HCT116 (cell line): ENCODE measurements around the gene SAV1.

Experiments
- EZH2 ChIP-seq: fragments of 200-600 bp; sonication (generic); IDR thresholded peaks from 2 replicates; pipeline ENCODE4 v1.6.1; 2017; ENCODE audit warnings: antibody characterized with exemption, mixed run types
- TCF7L2 ChIP-seq: IDR thresholded peaks from 2 replicates; pipeline ENCODE4 v1.7.0; 2011; ENCODE audit warnings: borderline replicate concordance, inconsistent platforms; ENCODE audit not compliant: insufficient read depth, insufficient read length; ENCODE audit errors: extremely low read depth
- TF ChIP-seq, protein P1 (sequence below): IDR thresholded peaks from 2 replicates; pipeline ENCODE4 v1.6.1; 2012; ENCODE audit warnings: low read depth
- TF ChIP-seq, protein P2 (sequence below), 3 experiments: fragments of 200-600 bp in 1 of 3; sonication (generic) in 1 of 3; IDR thresholded peaks in 2 of 3; conservative IDR thresholded peaks in 1 of 3; 2 replicates each; pipeline ENCODE4 v1.5.1; 2012 to 2017; ENCODE audit warnings: low read depth in 2 of 3, low read length in 2 of 3, antibody characterized with exemption in 1 of 3, borderline replicate concordance in 1 of 3, control low read depth in 1 of 3, mild to moderate bottlenecking in 1 of 3, mixed read lengths in 1 of 3, mixed run types in 1 of 3, moderate library complexity in 1 of 3; ENCODE audit not compliant: insufficient read depth in 1 of 3

- TF ChIP-seq, protein P1, sequence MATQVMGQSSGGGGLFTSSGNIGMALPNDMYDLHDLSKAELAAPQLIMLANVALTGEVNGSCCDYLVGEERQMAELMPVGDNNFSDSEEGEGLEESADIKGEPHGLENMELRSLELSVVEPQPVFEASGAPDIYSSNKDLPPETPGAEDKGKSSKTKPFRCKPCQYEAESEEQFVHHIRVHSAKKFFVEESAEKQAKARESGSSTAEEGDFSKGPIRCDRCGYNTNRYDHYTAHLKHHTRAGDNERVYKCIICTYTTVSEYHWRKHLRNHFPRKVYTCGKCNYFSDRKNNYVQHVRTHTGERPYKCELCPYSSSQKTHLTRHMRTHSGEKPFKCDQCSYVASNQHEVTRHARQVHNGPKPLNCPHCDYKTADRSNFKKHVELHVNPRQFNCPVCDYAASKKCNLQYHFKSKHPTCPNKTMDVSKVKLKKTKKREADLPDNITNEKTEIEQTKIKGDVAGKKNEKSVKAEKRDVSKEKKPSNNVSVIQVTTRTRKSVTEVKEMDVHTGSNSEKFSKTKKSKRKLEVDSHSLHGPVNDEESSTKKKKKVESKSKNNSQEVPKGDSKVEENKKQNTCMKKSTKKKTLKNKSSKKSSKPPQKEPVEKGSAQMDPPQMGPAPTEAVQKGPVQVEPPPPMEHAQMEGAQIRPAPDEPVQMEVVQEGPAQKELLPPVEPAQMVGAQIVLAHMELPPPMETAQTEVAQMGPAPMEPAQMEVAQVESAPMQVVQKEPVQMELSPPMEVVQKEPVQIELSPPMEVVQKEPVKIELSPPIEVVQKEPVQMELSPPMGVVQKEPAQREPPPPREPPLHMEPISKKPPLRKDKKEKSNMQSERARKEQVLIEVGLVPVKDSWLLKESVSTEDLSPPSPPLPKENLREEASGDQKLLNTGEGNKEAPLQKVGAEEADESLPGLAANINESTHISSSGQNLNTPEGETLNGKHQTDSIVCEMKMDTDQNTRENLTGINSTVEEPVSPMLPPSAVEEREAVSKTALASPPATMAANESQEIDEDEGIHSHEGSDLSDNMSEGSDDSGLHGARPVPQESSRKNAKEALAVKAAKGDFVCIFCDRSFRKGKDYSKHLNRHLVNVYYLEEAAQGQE: no peak
- TF ChIP-seq TCF7L2 (no peak), EZH2 (no peak)
- TF ChIP-seq, protein P2, sequence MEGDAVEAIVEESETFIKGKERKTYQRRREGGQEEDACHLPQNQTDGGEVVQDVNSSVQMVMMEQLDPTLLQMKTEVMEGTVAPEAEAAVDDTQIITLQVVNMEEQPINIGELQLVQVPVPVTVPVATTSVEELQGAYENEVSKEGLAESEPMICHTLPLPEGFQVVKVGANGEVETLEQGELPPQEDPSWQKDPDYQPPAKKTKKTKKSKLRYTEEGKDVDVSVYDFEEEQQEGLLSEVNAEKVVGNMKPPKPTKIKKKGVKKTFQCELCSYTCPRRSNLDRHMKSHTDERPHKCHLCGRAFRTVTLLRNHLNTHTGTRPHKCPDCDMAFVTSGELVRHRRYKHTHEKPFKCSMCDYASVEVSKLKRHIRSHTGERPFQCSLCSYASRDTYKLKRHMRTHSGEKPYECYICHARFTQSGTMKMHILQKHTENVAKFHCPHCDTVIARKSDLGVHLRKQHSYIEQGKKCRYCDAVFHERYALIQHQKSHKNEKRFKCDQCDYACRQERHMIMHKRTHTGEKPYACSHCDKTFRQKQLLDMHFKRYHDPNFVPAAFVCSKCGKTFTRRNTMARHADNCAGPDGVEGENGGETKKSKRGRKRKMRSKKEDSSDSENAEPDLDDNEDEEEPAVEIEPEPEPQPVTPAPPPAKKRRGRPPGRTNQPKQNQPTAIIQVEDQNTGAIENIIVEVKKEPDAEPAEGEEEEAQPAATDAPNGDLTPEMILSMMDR (IDR thresholded peaks at IDR 0.05 in 2 of 3, conservative IDR thresholded peaks at IDR 0.05 in 1 of 3; ENCODE audit: borderline replicate concordance in 1 of 3, insufficient read depth in 1 of 3, low read depth in 2 of 3, low read length in 2 of 3): no peak
Measured at GRCh38 chr14:50647282-50647681, 20.8 kb downstream of the SAV1 start.
